CD4-positive, CD25-positive, alpha-beta regulatory T cell (primary cell): ENCODE data around the gene RTEL1. TPM values are rescaled to one million over a fixed set of nuclear protein-coding genes. Genes with fewer than 3 reads are reported as not detected.

Experiments used
- ATAC-seq, 2 donors: fragments of 150-1000 bp; cut with Tn5 transposase; one replicate each; pipeline ENCODE4 v1.10.0; 2021; ENCODE audit warnings: low read depth in 2 of 2, moderate number of reproducible peaks in 2 of 2, moderate library complexity in 1 of 2
- DNase-seq, 3 donors: peaks; one replicate each; pipeline versions ENCODE4 v3.0.0 to v3.0.0-alpha.2; 2012 to 2022; ENCODE audit warnings: mixed read lengths in 1 of 3
- H3K27ac ChIP-seq: one replicate; pipeline ENCODE4 v1.7.0; 2013; ENCODE audit warnings: mild to moderate bottlenecking, low read length; ENCODE audit not compliant: insufficient read depth, poor library complexity, severe bottlenecking
- H3K27me3 ChIP-seq: one replicate; pipeline ENCODE4 v1.7.0; 2013; ENCODE audit warnings: low read length; ENCODE audit not compliant: control insufficient read depth, insufficient read depth
- H3K36me3 ChIP-seq: one replicate; pipeline ENCODE4 v1.7.0; 2013; ENCODE audit warnings: mild to moderate bottlenecking, low read length, moderate library complexity; ENCODE audit not compliant: control insufficient read depth, insufficient read depth
- H3K4me1 ChIP-seq: 2 replicates; pipeline ENCODE4 v1.7.0; 2013; ENCODE audit warnings: mild to moderate bottlenecking, low read length; ENCODE audit not compliant: insufficient read depth, control insufficient read depth, poor library complexity, severe bottlenecking
- H3K4me3 ChIP-seq: one replicate; pipeline ENCODE4 v1.7.0; 2013; ENCODE audit warnings: low read depth, mild to moderate bottlenecking, low read length, moderate library complexity
- H3K9me3 ChIP-seq, 2 experiments: 1 replicate in 1 of 2; 2 replicates in 1 of 2; pipeline ENCODE4 v1.7.0; 2013; ENCODE audit warnings: low read length in 2 of 2, mild to moderate bottlenecking in 1 of 2, moderate library complexity in 1 of 2; ENCODE audit not compliant: control insufficient read depth in 2 of 2
- H3K27ac Mint-ChIP-seq, 3 donors: one replicate each; pipeline ENCODE4 v1.8.0; 2020 to 2022; ENCODE audit warnings: mild to moderate bottlenecking in 3 of 3, mixed read lengths in 3 of 3, moderate library complexity in 2 of 3
- H3K27me3 Mint-ChIP-seq: one replicate; pipeline ENCODE4 v1.8.0; 2022; ENCODE audit warnings: mild to moderate bottlenecking, mixed read lengths
- H3K36me3 Mint-ChIP-seq: one replicate; pipeline ENCODE4 v1.8.0; 2020; ENCODE audit warnings: mixed read lengths
- H3K4me1 Mint-ChIP-seq, 4 donors: one replicate each; pipeline ENCODE4 v1.8.0; 2020 to 2022; ENCODE audit warnings: mixed read lengths in 4 of 4, mild to moderate bottlenecking in 1 of 4
- H3K4me3 Mint-ChIP-seq, 4 donors: one replicate each; pipeline ENCODE4 v1.8.0; 2020 to 2022; ENCODE audit warnings: mild to moderate bottlenecking in 4 of 4, mixed read lengths in 4 of 4, moderate library complexity in 3 of 4
- H3K9me3 Mint-ChIP-seq, 7 donors: one replicate each; pipeline ENCODE4 v1.8.0; 2020 to 2022; ENCODE audit warnings: mixed read lengths in 7 of 7, mild to moderate bottlenecking in 3 of 7, moderate library complexity in 2 of 7
- polyA plus RNA-seq, 4 donors: library from polyadenylated mRNA; unstranded; fragments of 300-500 nt; fragmentation: Illumina TruSeq; gene quantifications; one replicate each; pipeline ENCODE4 v1.2.3, GENCODE V29; 2021
- total RNA-seq: library from RNA; stranded (reverse); gene quantifications from one replicate; pipeline ENCODE4 v1.2.3, GENCODE V29; 2022

RTEL1 gene
- total and polyA plus RNA-seq, 5 donors from 2014 or later, result 1.8 to 38.3 (median 2.8) TPM

DNA sequence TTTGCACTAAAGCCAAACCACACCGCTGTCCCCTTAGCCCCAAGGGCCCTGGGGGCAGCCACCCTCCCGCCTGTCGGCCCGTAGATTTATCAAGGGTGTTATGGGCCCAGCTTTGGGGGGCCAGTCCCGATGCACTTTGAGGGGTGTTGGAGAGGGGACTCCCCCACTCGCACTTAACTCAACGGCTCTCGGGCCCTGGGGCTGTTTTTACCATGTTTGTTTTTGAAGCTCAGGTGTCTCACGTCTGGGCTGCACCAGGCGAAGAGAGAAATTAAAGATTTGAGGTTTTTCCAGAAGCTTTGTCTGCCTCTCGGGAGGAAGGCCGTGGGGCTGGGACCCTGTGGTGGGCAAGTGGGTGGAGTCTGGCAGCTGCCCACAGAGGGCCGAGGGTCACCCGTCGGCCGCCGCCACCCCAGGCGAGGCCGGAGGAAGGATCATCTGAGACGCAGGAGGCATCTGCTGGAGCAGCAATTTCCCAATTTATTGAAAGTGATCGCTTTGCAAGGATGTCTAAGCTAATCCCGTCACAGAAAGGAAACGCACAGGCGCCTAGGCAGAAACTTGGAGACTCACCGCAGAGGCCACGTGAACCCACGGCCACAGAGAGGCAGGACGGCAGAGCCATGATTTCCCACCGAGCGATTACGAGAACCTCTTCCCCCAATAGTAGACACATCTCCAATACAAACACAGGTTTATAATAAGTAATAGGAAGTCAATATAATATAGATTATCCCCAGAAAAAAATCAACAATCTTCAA lies 85.3 kb downstream of the RTEL1 start:
- H3K4me3 ChIP-seq, result no peak overlapping the region
- peaks cover 26% of the 10 kb centered on the region for H3K4me1 ChIP-seq
- ATAC-seq, result no peak
- peak overlapping the region; percentile 9 to 82 (median 60) for H3K4me3 Mint-ChIP-seq
- H3K9me3 Mint-ChIP-seq, result no peaks in the 10 kb centered on the region
- no peaks in the 10 kb centered on the region for H3K36me3 Mint-ChIP-seq
- DNase-seq, result no peak
- H3K27me3 Mint-ChIP-seq, result no peaks in the 10 kb centered on the region
- H3K36me3 ChIP-seq, result no peaks in the 10 kb centered on the region
- peaks cover 0 to 6% (median 0%) of the 10 kb centered on the region in 4 donors for H3K4me1 Mint-ChIP-seq
- no peak overlapping the region for H3K27ac Mint-ChIP-seq
- no peaks in the 10 kb centered on the region for H3K9me3 ChIP-seq
- no peaks in the 10 kb centered on the region for H3K27me3 ChIP-seq
- H3K27ac ChIP-seq, result no peak overlapping the region

DNA sequence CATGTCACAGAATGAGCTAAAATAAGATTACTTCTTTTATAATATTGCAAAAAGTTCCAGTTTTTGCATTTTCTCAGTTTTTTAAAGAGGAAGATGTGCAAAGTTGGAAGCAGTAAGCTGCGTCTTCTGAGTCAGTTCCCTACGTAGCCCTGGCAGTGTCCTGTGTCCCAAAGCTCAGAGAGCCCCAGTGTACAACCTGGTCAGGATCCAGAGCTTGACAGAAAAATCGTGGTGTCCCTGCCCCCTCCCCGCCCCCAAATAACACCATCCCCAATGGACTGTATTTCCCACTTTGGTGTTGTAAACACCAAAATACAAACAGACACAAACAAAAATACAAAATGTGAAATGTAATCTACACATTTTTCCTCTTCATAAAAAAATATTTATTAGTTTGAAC lies 86.0 kb downstream of the RTEL1 start:
- Mint-ChIP-seq H3K27ac (no peak overlapping the region), H3K9me3 (no peaks in the 10 kb centered on the region)

DNA sequence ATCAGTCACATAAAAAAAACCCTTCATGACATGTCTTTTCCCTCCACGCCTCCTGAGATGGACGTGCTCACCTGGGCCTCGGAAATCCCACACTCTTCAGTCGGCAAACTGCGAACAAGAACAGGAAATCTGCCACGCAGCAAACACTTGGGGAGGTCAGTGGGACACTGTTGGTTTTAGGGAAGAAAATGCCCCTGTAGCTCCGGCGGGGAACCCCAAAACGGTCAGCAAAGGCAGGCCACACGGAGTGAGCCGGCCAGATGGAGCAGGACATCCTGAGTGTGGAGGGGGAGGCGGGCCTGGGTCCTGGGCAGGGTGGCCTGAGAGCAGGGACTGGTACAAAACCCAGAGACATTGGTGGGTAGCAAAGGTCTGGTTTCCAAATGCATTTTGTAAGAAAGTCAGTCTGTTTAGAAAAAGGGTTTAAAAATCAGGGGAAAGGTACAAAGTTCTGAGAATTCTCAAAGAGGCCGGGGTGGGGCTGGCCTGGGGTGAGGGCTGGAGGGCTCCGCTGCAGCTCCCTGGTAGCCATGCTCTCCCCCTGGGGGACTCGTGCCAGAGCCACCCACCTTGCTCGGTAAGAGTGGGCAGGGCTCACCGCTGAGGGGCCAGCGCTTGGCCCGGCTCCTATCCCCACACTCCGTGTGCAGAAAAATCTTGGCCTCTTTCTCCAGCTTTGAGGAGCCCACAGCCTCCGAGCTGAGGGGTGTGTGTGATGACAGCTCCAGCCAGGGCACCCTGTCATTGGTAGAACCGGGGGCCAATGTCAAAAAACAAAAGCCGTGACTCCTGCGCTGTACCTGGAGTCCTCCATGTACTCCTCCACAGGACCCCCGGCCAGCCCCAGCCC lies 86.7 kb downstream of the RTEL1 start:
- H3K27me3 Mint-ChIP-seq, result no peaks in the 10 kb centered on the region
- H3K27ac Mint-ChIP-seq, result no peak overlapping the region
- no peaks in the 10 kb centered on the region for H3K27me3 ChIP-seq
- H3K4me3 Mint-ChIP-seq, result peak overlapping the region in 1 of 4 donors; percentile 7
- no peak overlapping the region for H3K27ac ChIP-seq
- ATAC-seq, result no peak
- peaks cover 0 to 15% (median 0%) of the 10 kb centered on the region in 4 donors for H3K4me1 Mint-ChIP-seq
- no peak overlapping the region for H3K4me3 ChIP-seq
- DNase-seq, result no peak
- no peaks in the 10 kb centered on the region for H3K36me3 ChIP-seq
- no peaks in the 10 kb centered on the region for H3K36me3 Mint-ChIP-seq
- H3K4me1 ChIP-seq, result peaks cover 21% of the 10 kb centered on the region
- H3K9me3 Mint-ChIP-seq, result no peaks in the 10 kb centered on the region
- H3K9me3 ChIP-seq, result no peaks in the 10 kb centered on the region

More for the DNA sequence above, 86.0 kb downstream of the RTEL1 start:
- H3K36me3 Mint-ChIP-seq, result no peaks in the 10 kb centered on the region
- DNase-seq, result no peak
- Histone ChIP-seq H3K27me3 (no peaks in the 10 kb centered on the region), H3K36me3 (no peaks in the 10 kb centered on the region), H3K9me3 (no peaks in the 10 kb centered on the region), H3K4me1 (peaks cover 19% of the 10 kb centered on the region), H3K4me3 (no peak overlapping the region), H3K27ac (no peak overlapping the region)
- H3K27me3 Mint-ChIP-seq, result no peaks in the 10 kb centered on the region
- peak overlapping the region in 2 of 4 donors; percentile 73 to 82 for H3K4me3 Mint-ChIP-seq
- H3K4me1 Mint-ChIP-seq, result peaks cover 0 to 12% (median 0%) of the 10 kb centered on the region in 4 donors
- ATAC-seq, result no peak

DNA sequence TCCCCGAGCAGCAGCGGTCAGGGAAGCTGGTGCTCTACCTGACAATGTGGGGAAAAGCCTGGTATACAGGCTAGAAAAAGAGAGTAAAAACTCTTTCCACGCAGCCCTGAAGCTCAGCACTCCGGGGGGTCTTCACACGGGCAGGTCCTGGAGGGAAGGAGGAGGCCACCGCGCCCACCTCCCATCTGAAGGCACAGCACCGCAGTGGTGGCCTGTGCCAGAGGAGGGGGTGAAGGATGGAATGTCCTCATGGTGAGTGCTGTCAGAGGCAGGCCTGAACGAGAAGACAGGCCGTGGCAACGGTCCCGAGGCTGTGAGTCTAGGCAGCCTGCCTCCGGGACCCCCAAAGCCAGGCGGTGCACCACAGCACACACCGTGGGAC lies 87.3 kb downstream of the RTEL1 start:
- DNase-seq (no peak), ATAC-seq (no peak)
- Histone ChIP-seq H3K4me1 (peaks cover 25% of the 10 kb centered on the region), H3K4me3 (no peak overlapping the region), H3K27me3 (no peaks in the 10 kb centered on the region), H3K36me3 (no peaks in the 10 kb centered on the region), H3K27ac (no peak overlapping the region), H3K9me3 (no peaks in the 10 kb centered on the region)
- no peaks in the 10 kb centered on the region for H3K9me3 Mint-ChIP-seq
- no peaks in the 10 kb centered on the region for H3K36me3 Mint-ChIP-seq
- H3K27me3 Mint-ChIP-seq, result no peaks in the 10 kb centered on the region
- H3K27ac Mint-ChIP-seq, result no peak overlapping the region
- peak overlapping the region in 1 of 4 donors; percentile 79 for H3K4me3 Mint-ChIP-seq
- peaks cover 0 to 18% (median 0%) of the 10 kb centered on the region in 4 donors for H3K4me1 Mint-ChIP-seq

Other genes with a start within 250 kb of the RTEL1 start
- 0.89 TPM for gene KCNQ2, start 185.7 kb upstream of the RTEL1 start, total RNA-seq
- 1 to 10 TPM in 1 of 4 donors, under 1 TPM in 1, not detected in 2; 0.77 to 1.1 TPM for gene KCNQ2, start 185.7 kb upstream of the RTEL1 start, polyA plus RNA-seq
- gene EEF1A2, start 159.2 kb upstream of the RTEL1 start, total RNA-seq, result 2.1 TPM
- gene EEF1A2, start 159.2 kb upstream of the RTEL1 start, polyA plus RNA-seq, result under 1 TPM in 3 of 4 donors, not detected in 1; 0.10 to 0.56 (median 0.11) TPM
- gene PPDPF, start 137.5 kb upstream of the RTEL1 start, total RNA-seq, result 155 TPM
- gene PPDPF, start 137.5 kb upstream of the RTEL1 start, polyA plus RNA-seq, result 100 to 1,000 TPM in 1 of 4 donors, 10 to 100 TPM in 3; 75.8 to 110 (median 85.2) TPM
- 0.20 TPM for gene PTK6, start 120.9 kb upstream of the RTEL1 start, total RNA-seq
- under 1 TPM in 3 of 4 donors, not detected in 1; 0.15 to 0.21 (median 0.19) TPM for gene PTK6, start 120.9 kb upstream of the RTEL1 start, polyA plus RNA-seq
- gene SRMS, start 110.6 kb upstream of the RTEL1 start, total RNA-seq, result not detected
- gene SRMS, start 110.6 kb upstream of the RTEL1 start, polyA plus RNA-seq, result not detected
- gene FNDC11, start 104.2 kb upstream of the RTEL1 start, total RNA-seq, result 1.5 TPM
- under 1 TPM; 0.07 to 0.94 (median 0.18) TPM for gene FNDC11, start 104.2 kb upstream of the RTEL1 start, polyA plus RNA-seq
- 124 TPM for gene HELZ2, start 84.1 kb upstream of the RTEL1 start, total RNA-seq
- gene HELZ2, start 84.1 kb upstream of the RTEL1 start, polyA plus RNA-seq, result 1 to 10 TPM; 5.8 to 8.9 (median 7.1) TPM
- gene GMEB2, start 31.2 kb upstream of the RTEL1 start, total RNA-seq, result 21.9 TPM
- gene GMEB2, start 31.2 kb upstream of the RTEL1 start, polyA plus RNA-seq, result 10 to 100 TPM in 2 of 4 donors, 1 to 10 TPM in 2; 8.3 to 10.5 (median 9.4) TPM
- gene STMN3, start 4.9 kb upstream of the RTEL1 start, total RNA-seq, result 64.6 TPM
- 10 to 100 TPM; 11.7 to 13.5 (median 12.5) TPM for gene STMN3, start 4.9 kb upstream of the RTEL1 start, polyA plus RNA-seq
- not detected for gene TNFRSF6B, start 38.3 kb downstream of the RTEL1 start, total RNA-seq
- not detected for gene TNFRSF6B, start 38.3 kb downstream of the RTEL1 start, polyA plus RNA-seq
- gene ARFRP1, start 49.7 kb downstream of the RTEL1 start, total RNA-seq, result 51.6 TPM
- 10 to 100 TPM; 56.6 to 65.7 (median 63.1) TPM for gene ARFRP1, start 49.7 kb downstream of the RTEL1 start, polyA plus RNA-seq
- 51.5 TPM for gene ZGPAT, start 49.7 kb downstream of the RTEL1 start, total RNA-seq
- gene ZGPAT, start 49.7 kb downstream of the RTEL1 start, polyA plus RNA-seq, result 10 to 100 TPM; 34.0 to 43.2 (median 40.3) TPM
- 237 TPM for gene LIME1, start 78.4 kb downstream of the RTEL1 start, total RNA-seq
- 100 to 1,000 TPM; 338 to 547 (median 430) TPM for gene LIME1, start 78.4 kb downstream of the RTEL1 start, polyA plus RNA-seq
- 110 TPM for gene SLC2A4RG, start 81.5 kb downstream of the RTEL1 start, total RNA-seq
- 1 to 10 TPM; 2.9 to 7.7 (median 4.5) TPM for gene SLC2A4RG, start 81.5 kb downstream of the RTEL1 start, polyA plus RNA-seq
- gene ZBTB46, start 173.0 kb downstream of the RTEL1 start, total RNA-seq, result 0.49 TPM
- gene ZBTB46, start 173.0 kb downstream of the RTEL1 start, polyA plus RNA-seq, result under 1 TPM in 2 of 4 donors, not detected in 2; 0.03 to 0.09 TPM
- not detected for gene ABHD16B, start 203.2 kb downstream of the RTEL1 start, total RNA-seq
- under 1 TPM in 1 of 4 donors, not detected in 3; 0.21 TPM for gene ABHD16B, start 203.2 kb downstream of the RTEL1 start, polyA plus RNA-seq
- 33.7 TPM for gene TPD52L2, start 207.0 kb downstream of the RTEL1 start, total RNA-seq
- gene TPD52L2, start 207.0 kb downstream of the RTEL1 start, polyA plus RNA-seq, result 10 to 100 TPM; 69.0 to 72.1 (median 69.9) TPM
- 34.9 TPM for gene DNAJC5, start 236.8 kb downstream of the RTEL1 start, total RNA-seq
- gene DNAJC5, start 236.8 kb downstream of the RTEL1 start, polyA plus RNA-seq, result 1 to 10 TPM; 5.0 to 7.0 (median 5.8) TPM